ENCODE data around the gene TERC. TPM values are rescaled to one million over a fixed set of nuclear protein-coding genes. Genes with fewer than 3 reads are reported as not detected.

Gene TERC
- polyA plus RNA-seq, 1 donor from 2014 or later: not detected

GRCh38 chr3:169781209-169781855 is 16.5 kb upstream of the TERC start:
- Histone ChIP-seq H3K9me2 (ENCODE audit: insufficient read depth, low read length) (no peaks in the 10 kb centered on the region), H3F3A (ENCODE audit: insufficient read depth, low read length, poor library complexity, severe bottlenecking) (no peaks in the 10 kb centered on the region), H2AFZ (ENCODE audit: low read depth, low read length) (no peak overlapping the region), H3K27ac (ENCODE audit: low read length) (no peak overlapping the region), H3K9me3 (ENCODE audit: low read length) (no peaks in the 10 kb centered on the region), H3K79me2 (replicated peaks; ENCODE audit: insufficient read depth, low read length) (peaks cover 6% of the 10 kb centered on the region), H3K4me2 (ENCODE audit: low read length) (no peak overlapping the region), H3K36me3 (ENCODE audit: insufficient read depth, low read length) (peaks cover 16% of the 10 kb centered on the region), H3K27me3 (ENCODE audit: insufficient read depth, low read depth, low read length) (no peaks in the 10 kb centered on the region), H3K9ac (ENCODE audit: low read length) (no peak overlapping the region), H4K20me1 (ENCODE audit: insufficient read depth) (no peaks in the 10 kb centered on the region), H3K4me3 (ENCODE audit: low read length) (no peak overlapping the region)
- TF ChIP-seq EP300 (conservative IDR thresholded peaks at IDR 0.05; ENCODE audit: poor library complexity, severe bottlenecking) (no peak), EZH2 (IDR thresholded peaks at IDR 0.05; ENCODE audit: borderline replicate concordance, insufficient read depth, low read length, poor library complexity, severe bottlenecking) (no peak), TAF1 (IDR thresholded peaks at IDR 0.05; ENCODE audit: low read depth) (no peak), REST (IDR thresholded peaks at IDR 0.05; ENCODE audit: borderline replicate concordance) (no peak), CTCF (IDR thresholded peaks at IDR 0.05; ENCODE audit: poor library complexity, severe bottlenecking) (no peak), RAD21 (conservative IDR thresholded peaks at IDR 0.05) (no peak)

- Histone ChIP-seq H2AFZ (ENCODE audit: low read depth, low read length) (no peak overlapping the region), H3K9ac (ENCODE audit: low read length) (no peak overlapping the region), H3K36me3 (ENCODE audit: insufficient read depth, low read length) (peaks cover 16% of the 10 kb centered on the region), H3K79me2 (replicated peaks; ENCODE audit: insufficient read depth, low read length) (peaks cover 12% of the 10 kb centered on the region), H3K4me2 (ENCODE audit: low read length) (no peak overlapping the region), H3K27ac (ENCODE audit: low read length) (no peak overlapping the region), H3K9me3 (ENCODE audit: low read length) (no peaks in the 10 kb centered on the region), H4K20me1 (ENCODE audit: insufficient read depth) (no peaks in the 10 kb centered on the region), H3K27me3 (ENCODE audit: insufficient read depth, low read depth, low read length) (no peaks in the 10 kb centered on the region), H3K4me3 (ENCODE audit: low read length) (no peak overlapping the region), H3F3A (ENCODE audit: insufficient read depth, low read length, poor library complexity, severe bottlenecking) (no peaks in the 10 kb centered on the region), H3K9me2 (ENCODE audit: insufficient read depth, low read length) (no peaks in the 10 kb centered on the region)
- TF ChIP-seq POLR2AphosphoS5 (IDR thresholded peaks at IDR 0.05) (no peak), EZH2 (IDR thresholded peaks at IDR 0.05; ENCODE audit: borderline replicate concordance, insufficient read depth, low read length, poor library complexity, severe bottlenecking) (no peak), RAD21 (conservative IDR thresholded peaks at IDR 0.05) (no peak), REST (IDR thresholded peaks at IDR 0.05; ENCODE audit: borderline replicate concordance) (no peak), CTCF (IDR thresholded peaks at IDR 0.05; ENCODE audit: poor library complexity, severe bottlenecking) (no peak), MXI1 (conservative IDR thresholded peaks at IDR 0.05; ENCODE audit: poor library complexity, severe bottlenecking) (no peak), SMC3 (conservative IDR thresholded peaks at IDR 0.05; ENCODE audit: poor library complexity) (no peak), TAF1 (IDR thresholded peaks at IDR 0.05; ENCODE audit: low read depth) (no peak), EP300 (conservative IDR thresholded peaks at IDR 0.05; ENCODE audit: poor library complexity, severe bottlenecking) (no peak)
Observed at GRCh38 chr3:169780742-169781141, 15.9 kb upstream of the TERC start.
